HepG2 (cell line): Measurements from ENCODE around the gene NFAT5. TPM values are rescaled to one million over a fixed set of nuclear protein-coding genes. Genes with fewer than 3 reads are reported as not detected.
A peak's percentile ranks its signal among the peaks of the same experiment; 100 is the strongest.

Experiments used
- ARID5B ChIP-seq: IDR thresholded peaks from 2 replicates; pipeline ENCODE4 v1.4.0; 2020; ENCODE audit warnings: mild to moderate bottlenecking, missing genetic modification reagents
- CEBPB ChIP-seq: IDR thresholded peaks from 2 replicates; pipeline ENCODE4 v1.6.1; 2011; ENCODE audit warnings: low read depth, low read length, improper control_type of control experiment, borderline replicate concordance
- DMAP1 ChIP-seq: IDR thresholded peaks from 2 replicates; pipeline ENCODE4 v1.6.1; 2016
- EP300 ChIP-seq, 3 experiments: sonication (generic) in 1 of 3; formaldehyde crosslinking in 1 of 3; IDR thresholded peaks; 2 replicates each; pipeline versions ENCODE4 v1.5.1 to v1.6.1; 2011 to 2020; ENCODE audit warnings: low read depth in 2 of 3, low read length in 2 of 3, borderline replicate concordance in 1 of 3, improper control_type of control experiment in 1 of 3, mild to moderate bottlenecking in 1 of 3, missing genetic modification reagents in 1 of 3, moderate library complexity in 1 of 3
- FOXK2 ChIP-seq: fragments of 450-650 bp; IDR thresholded peaks from 2 replicates; pipeline ENCODE4 v1.6.1; 2016
- HMG20A ChIP-seq: IDR thresholded peaks from 2 replicates; pipeline ENCODE4 v1.6.1; 2016; ENCODE audit warnings: borderline replicate concordance
- HMG20B ChIP-seq: conservative IDR thresholded peaks from 2 replicates; pipeline ENCODE4 v1.6.1; 2016; ENCODE audit warnings: missing genetic modification reagents, missing compliant biosample characterization
- MBNL3 ChIP-seq: fragments of 250-450 bp; sonication (Bioruptor Pico); conservative IDR thresholded peaks from 2 replicates; pipeline ENCODE4 v1.8.0; 2022; ENCODE audit warnings: mild to moderate bottlenecking, inconsistent platforms
- NCOA2 ChIP-seq: sonication (generic); formaldehyde crosslinking; IDR thresholded peaks from 2 replicates; pipeline ENCODE4 v1.8.0; 2022; ENCODE audit warnings: inconsistent platforms
- REPIN1 ChIP-seq: sonication (generic); formaldehyde crosslinking; IDR thresholded peaks from 2 replicates; pipeline ENCODE4 v1.8.0; 2022; ENCODE audit warnings: missing genetic modification reagents, low read depth, mild to moderate bottlenecking, borderline replicate concordance
- SOX13 ChIP-seq, 3 experiments: fragments of 450-650 bp in 1 of 3; sonication (generic) in 1 of 3; formaldehyde crosslinking in 1 of 3; IDR thresholded peaks in 2 of 3; conservative IDR thresholded peaks in 1 of 3; 2 replicates each; pipeline versions ENCODE4 v1.5.0 to v1.6.1; 2016 to 2020; ENCODE audit warnings: antibody characterized with exemption in 1 of 3, mild to moderate bottlenecking in 1 of 3, missing compliant biosample characterization in 1 of 3, missing genetic modification reagents in 1 of 3, moderate library complexity in 1 of 3
- TBX3 ChIP-seq: fragments of 450-650 bp; IDR thresholded peaks from 2 replicates; pipeline ENCODE4 v1.6.1; 2017; ENCODE audit warnings: antibody characterized with exemption, mild to moderate bottlenecking, inconsistent platforms, borderline replicate concordance
- THAP8 ChIP-seq: sonication (generic); formaldehyde crosslinking; IDR thresholded peaks from 2 replicates; pipeline ENCODE4 v1.5.1; 2020; ENCODE audit warnings: missing genetic modification reagents, mild to moderate bottlenecking, borderline replicate concordance
- ZNF136 ChIP-seq: sonication (generic); formaldehyde crosslinking; IDR thresholded peaks from 2 replicates; pipeline ENCODE4 v1.8.1; 2022; ENCODE audit warnings: low read depth, mild to moderate bottlenecking, moderate library complexity, missing genetic modification reagents
- ZNF251 ChIP-seq: sonication (generic); formaldehyde crosslinking; IDR thresholded peaks from 2 replicates; pipeline ENCODE4 v1.9.0; 2021; ENCODE audit warnings: mild to moderate bottlenecking, missing genetic modification reagents
- ZNF281 ChIP-seq: sonication (generic); formaldehyde crosslinking; IDR thresholded peaks from 2 replicates; pipeline ENCODE4 v1.4.0; 2020; ENCODE audit warnings: missing genetic modification reagents, borderline replicate concordance
- ZNF574 ChIP-seq: sonication (generic); formaldehyde crosslinking; IDR thresholded peaks from 2 replicates; pipeline ENCODE4 v1.4.0; 2020; ENCODE audit warnings: missing genetic modification reagents
- polyA plus RNA-seq, 8 experiments: library from polyadenylated mRNA; depleted of rRNA in 3 of 8; stranded (reverse) in 7 of 8; unstranded in 1 of 8; fragments of >200 nt; fragmentation: Illumina TruSeq in 4 of 8; extraction: Trizol in 4 of 8; gene quantifications; 2 replicates each; pipeline versions ENCODE4 v1.2.1 to v1.2.3, GENCODE V29; 2011 to 2016; ENCODE audit warnings: low read depth in 4 of 8, missing spikeins in 1 of 8, mixed read lengths in 1 of 8; ENCODE audit not compliant: insufficient read depth in 1 of 8
- total RNA-seq, 5 experiments: library from RNA; depleted of rRNA; stranded (reverse); fragments of >200 nt; fragmentation: Illumina TruSeq; extraction: Trizol; gene quantifications; 2 replicates each; pipeline ENCODE4 v1.2.3, GENCODE V29; 2016; ENCODE audit warnings: low read depth in 1 of 5

NFAT5 gene
- total and polyA plus RNA-seq, 2 of the 13 experiments (the other 11 are each of a cell fraction or from before 2014, with no cell fraction given) = 20.5 to 54.3 TPM

GRCh38 chr16:69615528-69615927 lies 49.8 kb downstream of the NFAT5 start (continued):
- peak; percentile 42; the same call in 1 of the 2 replicates for TF ChIP-seq CEBPB
- TF ChIP-seq ARID5B = peak; percentile 31; the same call in 1 of the 2 replicates
- TF ChIP-seq TBX3 = peak; percentile 69; the same call in 1 of the 2 replicates
- TF ChIP-seq THAP8 (CRISPR knock-in tag) = no peak
- TF ChIP-seq REPIN1 = no peak
- TF ChIP-seq DMAP1 (CRISPR knock-in tag) = no peak
- TF ChIP-seq ZNF251 (CRISPR knock-in tag) = no peak
- no peak for TF ChIP-seq ZNF136 (CRISPR knock-in tag)
- TF ChIP-seq HMG20A (CRISPR knock-in tag) = peak; percentile 63; the same call in 1 of the 2 replicates
- no peak for TF ChIP-seq ZNF281
- peak in 1 of 2 experiments; percentile 67; a peak in 1 of 4 replicates for TF ChIP-seq EP300 (IDR thresholded peaks at IDR 0.05; ENCODE audit: low read depth in 2 of 2, low read length in 2 of 2)
- no peak for TF ChIP-seq EP300 (CRISPR knock-in tag; IDR thresholded peaks at IDR 0.05; ENCODE audit: borderline replicate concordance)
- no peak for TF ChIP-seq ZNF574 (CRISPR knock-in tag)
- 0 out of 2 replicates have a peak, but pooled peaks have one; percentile 63 for TF ChIP-seq HMG20B (CRISPR knock-in tag)
- no peak for TF ChIP-seq SOX13 (IDR thresholded peaks at IDR 0.05)
- peak in 1 of 2 experiments; percentile 39; a peak in 1 of 4 replicates for TF ChIP-seq SOX13 (CRISPR knock-in tag; conservative IDR thresholded peaks at IDR 0.05 in 1 of 2, IDR thresholded peaks at IDR 0.05 in 1 of 2)
- TF ChIP-seq NCOA2 (CRISPR knock-in tag) = peak; percentile 70
- no peak for TF ChIP-seq FOXK2
- TF ChIP-seq MBNL3 (CRISPR knock-in tag) = no peak
